LNCaP clone FGC (cell line): ENCODE results near the gene SHB.

Source experiments
- DNase-seq: peaks from one replicate; pipeline ENCODE4 v3.0.0-alpha.2; 2011; ENCODE audit warnings: low read depth
- H3K4me3 ChIP-seq: 2 replicates; pipeline ENCODE4 v1.5.1; 2011; ENCODE audit warnings: mild to moderate bottlenecking, low read depth, low read length, control low read depth
- CTCF ChIP-seq: IDR thresholded peaks from 2 replicates; pipeline ENCODE4 v1.5.1; 2012; ENCODE audit warnings: mild to moderate bottlenecking; ENCODE audit not compliant: control insufficient read depth, insufficient read depth; ENCODE audit errors: extremely low read depth

SHB gene

GRCh38 chr9:38017885-38018186, 51.2 kb downstream of the SHB start:
- H3K4me3 ChIP-seq, result no peak overlapping the region
- no peak for TF ChIP-seq CTCF
- no peak for DNase-seq

GRCh38 chr9:38017149-38017884, 51.7 kb downstream of the SHB start:
- H3K4me3 ChIP-seq, result no peak overlapping the region
- DNase-seq, result peak; percentile 59
- peak; percentile 65 for TF ChIP-seq CTCF

GRCh38 chr9:38016375-38017135, 52.5 kb downstream of the SHB start:
- no peak for DNase-seq
- H3K4me3 ChIP-seq, result no peak overlapping the region
- no peak for TF ChIP-seq CTCF

- no peak for DNase-seq
- no peak for TF ChIP-seq CTCF
- H3K4me3 ChIP-seq, result no peak overlapping the region
These were observed 53.1 kb downstream of the SHB start for GRCh38 chr9:38015906-38016305.

GRCh38 chr9:38015266-38015665, 53.8 kb downstream of the SHB start:
- TF ChIP-seq CTCF, result no peak
- no peak for DNase-seq
- H3K4me3 ChIP-seq, result no peak overlapping the region

- DNase-seq, result no peak
- no peak for TF ChIP-seq CTCF
- H3K4me3 ChIP-seq, result no peak overlapping the region
These were observed 56.1 kb downstream of the SHB start for GRCh38 chr9:38012767-38013450.
